ENCODE results near the gene CTNNA3.

DNA sequence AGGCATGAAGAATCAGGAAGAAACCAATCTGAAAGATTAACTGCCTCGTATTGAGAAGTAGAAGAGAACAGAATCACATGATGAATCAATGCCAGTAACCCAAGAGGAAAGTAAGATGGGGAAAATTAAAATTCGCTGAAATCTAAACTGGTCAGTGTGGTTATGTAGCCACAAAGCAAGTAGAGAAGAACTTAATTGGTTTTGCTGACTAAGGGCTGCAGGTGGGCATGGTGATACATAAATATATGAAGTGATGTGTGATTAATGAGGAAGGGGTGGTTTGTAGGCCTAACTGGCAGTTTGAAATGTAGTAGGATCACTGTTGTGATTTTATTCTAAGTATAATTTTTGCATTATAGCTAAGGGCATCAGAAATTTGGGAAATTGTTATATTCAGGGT is 853.6 kb downstream of the CTNNA3 start:
- TF ChIP-seq, protein P1, sequence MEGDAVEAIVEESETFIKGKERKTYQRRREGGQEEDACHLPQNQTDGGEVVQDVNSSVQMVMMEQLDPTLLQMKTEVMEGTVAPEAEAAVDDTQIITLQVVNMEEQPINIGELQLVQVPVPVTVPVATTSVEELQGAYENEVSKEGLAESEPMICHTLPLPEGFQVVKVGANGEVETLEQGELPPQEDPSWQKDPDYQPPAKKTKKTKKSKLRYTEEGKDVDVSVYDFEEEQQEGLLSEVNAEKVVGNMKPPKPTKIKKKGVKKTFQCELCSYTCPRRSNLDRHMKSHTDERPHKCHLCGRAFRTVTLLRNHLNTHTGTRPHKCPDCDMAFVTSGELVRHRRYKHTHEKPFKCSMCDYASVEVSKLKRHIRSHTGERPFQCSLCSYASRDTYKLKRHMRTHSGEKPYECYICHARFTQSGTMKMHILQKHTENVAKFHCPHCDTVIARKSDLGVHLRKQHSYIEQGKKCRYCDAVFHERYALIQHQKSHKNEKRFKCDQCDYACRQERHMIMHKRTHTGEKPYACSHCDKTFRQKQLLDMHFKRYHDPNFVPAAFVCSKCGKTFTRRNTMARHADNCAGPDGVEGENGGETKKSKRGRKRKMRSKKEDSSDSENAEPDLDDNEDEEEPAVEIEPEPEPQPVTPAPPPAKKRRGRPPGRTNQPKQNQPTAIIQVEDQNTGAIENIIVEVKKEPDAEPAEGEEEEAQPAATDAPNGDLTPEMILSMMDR (IDR thresholded peaks at IDR 0.05): no peak
- no peak for TF ChIP-seq POLR2AphosphoS5 (IDR thresholded peaks at IDR 0.05; ENCODE audit: low read depth, low read length)
